ENCODE data around the gene TMTC3. TPM values are rescaled to one million over a fixed set of nuclear protein-coding genes. Genes with fewer than 3 reads are reported as not detected.
A peak's percentile ranks its signal among the peaks of the same experiment; 100 is the strongest.

Gene TMTC3
- total RNA-seq, 1 experiment from 2014 or later, result 19.0 TPM

- DNase-seq (ENCODE audit: unreplicated experiment), result peak; percentile 58
- H3K4me1 Mint-ChIP-seq (ENCODE audit: insufficient read depth, unreplicated experiment), result peaks cover 10% of the 10 kb centered on the region
- no peaks in the 10 kb centered on the region for H3K27me3 Mint-ChIP-seq (ENCODE audit: insufficient read depth, unreplicated experiment)
- ChIA-PET POLR2A (no interaction called here), CTCF (interaction anchor here (0.7 to 1.5 kb wide), 7 partner anchors 10 to 1252 kb away, joined by 3 to 4 read pairs (median 3); no protein-coding TSS in a partner anchor)
- TF ChIP-seq CTCF (IDR thresholded peaks at IDR 0.05; ENCODE audit: unreplicated experiment), result peak; percentile 29
- H3K36me3 Mint-ChIP-seq (ENCODE audit: insufficient read depth, unreplicated experiment), result peaks cover 70% of the 10 kb centered on the region
- H3K27ac Mint-ChIP-seq (ENCODE audit: low read depth, unreplicated experiment), result peak overlapping the region; percentile 90
- no peaks in the 10 kb centered on the region for H3K9me3 Mint-ChIP-seq (ENCODE audit: unreplicated experiment)
- intact Hi-C loops (cut with micrococcal nuclease), result loop anchor here (1.0 kb wide), 1 partner anchor 882 kb away; no protein-coding TSS in a partner anchor
- H3K4me3 Mint-ChIP-seq (ENCODE audit: unreplicated experiment), result peak overlapping the region; percentile 64
- no TSS peak for BruUV-seq (replicated peaks)
These were observed 30.9 kb upstream of the TMTC3 start for GRCh38 chr12:88111074-88111652.

DNA sequence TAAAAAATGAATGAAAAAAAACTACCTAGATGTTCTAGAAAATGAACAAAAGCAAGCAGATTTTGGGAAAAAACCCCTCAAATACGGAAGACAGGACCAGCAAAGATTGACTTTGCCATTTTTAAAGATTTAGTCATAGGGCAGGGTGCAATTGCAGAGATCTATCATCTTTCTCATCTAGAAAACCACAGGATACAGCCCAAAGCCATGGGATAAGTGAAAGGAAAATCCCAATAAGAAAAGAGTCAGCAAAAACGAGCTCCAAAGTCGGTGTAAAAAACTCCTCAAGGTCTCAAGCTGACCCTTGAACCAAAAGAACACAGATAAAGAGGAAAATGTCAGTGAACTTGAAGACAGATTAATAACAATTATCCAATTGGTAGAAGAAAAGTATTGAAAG is 28.2 kb upstream of the TMTC3 start:
- intact Hi-C loops (cut with micrococcal nuclease), result no loop called here
- CTCF ChIA-PET, result no interaction called here
- TF ChIP-seq CTCF (IDR thresholded peaks at IDR 0.05; ENCODE audit: unreplicated experiment), result no peak
- Mint-ChIP-seq H3K4me1 (ENCODE audit: insufficient read depth, unreplicated experiment) (peaks cover 10% of the 10 kb centered on the region), H3K36me3 (ENCODE audit: insufficient read depth, unreplicated experiment) (peaks cover 78% of the 10 kb centered on the region), H3K9me3 (ENCODE audit: unreplicated experiment) (no peaks in the 10 kb centered on the region), H3K4me3 (ENCODE audit: unreplicated experiment) (no peak overlapping the region), H3K27me3 (ENCODE audit: insufficient read depth, unreplicated experiment) (no peaks in the 10 kb centered on the region), H3K27ac (ENCODE audit: low read depth, unreplicated experiment) (peak overlapping the region; percentile 61)
- no peak for DNase-seq (ENCODE audit: unreplicated experiment)
- BruUV-seq (replicated peaks), result no TSS peak
- POLR2A ChIA-PET, result no interaction called here

DNA sequence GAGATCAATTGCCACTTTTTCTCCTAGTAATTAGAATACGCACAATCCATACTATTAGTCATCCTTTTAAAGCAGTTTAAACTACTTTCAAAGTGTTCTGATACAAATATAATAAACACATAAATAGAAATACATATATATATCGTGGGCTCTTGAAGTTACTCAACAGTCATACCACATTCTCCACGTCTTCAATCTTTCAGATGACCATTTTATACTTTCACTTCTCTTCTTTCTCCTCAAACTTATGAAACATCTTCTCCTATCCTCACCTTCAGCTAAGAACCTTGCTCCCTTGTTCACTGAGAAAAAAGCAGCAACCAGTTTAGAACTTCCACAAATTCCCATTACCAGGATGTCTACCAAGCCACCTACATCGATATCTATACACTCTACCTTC is 19.4 kb upstream of the TMTC3 start:
- intact Hi-C loops (cut with micrococcal nuclease), result no loop called here
- ChIA-PET POLR2A (no interaction called here), CTCF (no interaction called here)
- BruUV-seq (replicated peaks), result no TSS peak
- no peaks in the 10 kb centered on the region for H3K9me3 Mint-ChIP-seq (ENCODE audit: unreplicated experiment)
- no peaks in the 10 kb centered on the region for H3K27me3 Mint-ChIP-seq (ENCODE audit: insufficient read depth, unreplicated experiment)
- DNase-seq (ENCODE audit: unreplicated experiment), result no peak
- H3K36me3 Mint-ChIP-seq (ENCODE audit: insufficient read depth, unreplicated experiment), result peaks cover 35% of the 10 kb centered on the region
- H3K4me3 Mint-ChIP-seq (ENCODE audit: unreplicated experiment), result no peak overlapping the region
- no peaks in the 10 kb centered on the region for H3K4me1 Mint-ChIP-seq (ENCODE audit: insufficient read depth, unreplicated experiment)
- TF ChIP-seq CTCF (IDR thresholded peaks at IDR 0.05; ENCODE audit: unreplicated experiment), result no peak
- no peak overlapping the region for H3K27ac Mint-ChIP-seq (ENCODE audit: low read depth, unreplicated experiment)

DNA sequence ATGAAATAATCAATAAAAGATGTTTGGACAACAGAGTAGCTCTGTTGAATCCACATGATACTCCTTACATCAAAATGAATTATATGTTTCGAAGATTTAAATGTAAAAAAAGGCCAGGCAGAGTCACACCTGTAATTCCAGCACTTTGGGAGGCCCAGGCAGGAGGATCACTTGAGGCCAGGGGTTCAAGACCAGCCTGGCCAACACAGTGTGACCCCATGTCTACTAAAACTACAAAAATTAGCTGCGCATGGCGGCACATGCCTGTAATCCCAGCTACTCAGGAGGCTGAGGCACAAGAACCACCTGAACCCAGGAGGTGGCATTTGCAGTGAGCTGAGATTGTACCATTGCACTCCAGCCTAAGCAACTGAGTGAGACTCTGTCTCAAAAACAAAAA is 15.0 kb upstream of the TMTC3 start:
- TF ChIP-seq CTCF (IDR thresholded peaks at IDR 0.05; ENCODE audit: unreplicated experiment), result no peak
- no TSS peak for BruUV-seq (replicated peaks)
- Mint-ChIP-seq H3K4me1 (ENCODE audit: insufficient read depth, unreplicated experiment) (no peaks in the 10 kb centered on the region), H3K27ac (ENCODE audit: low read depth, unreplicated experiment) (no peak overlapping the region), H3K36me3 (ENCODE audit: insufficient read depth, unreplicated experiment) (peaks cover 14% of the 10 kb centered on the region), H3K4me3 (ENCODE audit: unreplicated experiment) (no peak overlapping the region), H3K27me3 (ENCODE audit: insufficient read depth, unreplicated experiment) (no peaks in the 10 kb centered on the region), H3K9me3 (ENCODE audit: unreplicated experiment) (no peaks in the 10 kb centered on the region)
- CTCF ChIA-PET, result interaction anchor here (0.6 kb wide), 3 partner anchors 13 to 50 kb away, joined by 3 read pairs; no protein-coding TSS in a partner anchor
- intact Hi-C loops (cut with micrococcal nuclease), result no loop called here
- POLR2A ChIA-PET, result no interaction called here
- DNase-seq (ENCODE audit: unreplicated experiment), result no peak
